WI38 (cell line): Measurements from ENCODE around the gene SFN.

Experiments used
- H3K4me3 ChIP-seq: 2 replicates; pipeline ENCODE4 v1.5.1; 2011; ENCODE audit warnings: low read depth, mild to moderate bottlenecking, control low read depth, low read length
- TF ChIP-seq, protein P1 (sequence below): IDR thresholded peaks from 2 replicates; pipeline ENCODE4 v1.5.1; 2012; ENCODE audit warnings: low read depth, mild to moderate bottlenecking, control low read depth, low read length

SFN gene

DNA sequence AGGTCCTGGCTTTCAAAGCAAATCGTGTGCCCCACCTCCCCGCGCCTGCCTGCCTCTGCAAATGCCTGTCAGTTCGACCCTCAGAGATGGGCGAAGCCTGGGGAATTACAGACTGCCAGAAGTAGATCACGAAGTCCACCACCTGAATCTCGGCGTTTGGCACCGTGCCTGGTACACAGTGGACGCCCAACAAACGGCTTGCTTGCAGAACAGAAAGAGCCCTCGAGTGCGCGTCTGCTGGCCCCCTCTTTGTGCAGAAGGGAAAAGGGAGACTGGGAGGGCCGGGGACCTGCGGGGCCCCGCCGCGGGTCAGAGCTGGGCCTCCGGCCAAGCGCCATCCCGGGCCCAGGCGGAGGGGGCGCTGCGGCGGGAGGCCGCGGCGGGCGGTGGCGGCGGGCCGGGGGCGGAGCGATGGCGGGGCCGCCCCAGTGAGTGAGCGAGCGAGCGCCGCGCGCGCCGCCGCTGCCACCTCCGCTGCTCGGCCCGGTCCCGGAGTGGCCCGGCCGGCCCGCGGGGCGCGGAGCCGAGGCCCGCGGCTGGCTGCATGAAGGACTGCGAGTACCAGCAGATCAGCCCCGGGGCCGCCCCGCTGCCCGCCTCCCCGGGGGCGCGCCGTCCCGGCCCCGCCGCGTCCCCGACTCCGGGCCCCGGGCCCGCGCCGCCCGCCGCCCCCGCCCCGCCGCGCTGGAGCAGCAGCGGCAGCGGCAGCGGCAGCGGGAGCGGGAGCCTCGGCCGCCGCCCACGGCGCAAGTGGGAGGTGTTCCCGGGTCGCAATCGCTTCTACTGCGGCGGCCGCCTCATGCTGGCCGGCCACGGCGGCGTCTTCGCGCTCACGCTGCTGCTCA is 36.5 kb upstream of the SFN start, which contains the start of gene ZDHHC18:
TSS of gene ZDHHC18 (plus strand) at position 428 of the 845 bp plus-strand sequence. CDS start at position 545, 117 bp downstream.
- peak within 1 kb of the TSS; percentile 72 for H3K4me3 ChIP-seq
- TF ChIP-seq, protein P1, sequence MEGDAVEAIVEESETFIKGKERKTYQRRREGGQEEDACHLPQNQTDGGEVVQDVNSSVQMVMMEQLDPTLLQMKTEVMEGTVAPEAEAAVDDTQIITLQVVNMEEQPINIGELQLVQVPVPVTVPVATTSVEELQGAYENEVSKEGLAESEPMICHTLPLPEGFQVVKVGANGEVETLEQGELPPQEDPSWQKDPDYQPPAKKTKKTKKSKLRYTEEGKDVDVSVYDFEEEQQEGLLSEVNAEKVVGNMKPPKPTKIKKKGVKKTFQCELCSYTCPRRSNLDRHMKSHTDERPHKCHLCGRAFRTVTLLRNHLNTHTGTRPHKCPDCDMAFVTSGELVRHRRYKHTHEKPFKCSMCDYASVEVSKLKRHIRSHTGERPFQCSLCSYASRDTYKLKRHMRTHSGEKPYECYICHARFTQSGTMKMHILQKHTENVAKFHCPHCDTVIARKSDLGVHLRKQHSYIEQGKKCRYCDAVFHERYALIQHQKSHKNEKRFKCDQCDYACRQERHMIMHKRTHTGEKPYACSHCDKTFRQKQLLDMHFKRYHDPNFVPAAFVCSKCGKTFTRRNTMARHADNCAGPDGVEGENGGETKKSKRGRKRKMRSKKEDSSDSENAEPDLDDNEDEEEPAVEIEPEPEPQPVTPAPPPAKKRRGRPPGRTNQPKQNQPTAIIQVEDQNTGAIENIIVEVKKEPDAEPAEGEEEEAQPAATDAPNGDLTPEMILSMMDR, result peak; percentile 30; the same call in 1 of the 2 replicates

DNA sequence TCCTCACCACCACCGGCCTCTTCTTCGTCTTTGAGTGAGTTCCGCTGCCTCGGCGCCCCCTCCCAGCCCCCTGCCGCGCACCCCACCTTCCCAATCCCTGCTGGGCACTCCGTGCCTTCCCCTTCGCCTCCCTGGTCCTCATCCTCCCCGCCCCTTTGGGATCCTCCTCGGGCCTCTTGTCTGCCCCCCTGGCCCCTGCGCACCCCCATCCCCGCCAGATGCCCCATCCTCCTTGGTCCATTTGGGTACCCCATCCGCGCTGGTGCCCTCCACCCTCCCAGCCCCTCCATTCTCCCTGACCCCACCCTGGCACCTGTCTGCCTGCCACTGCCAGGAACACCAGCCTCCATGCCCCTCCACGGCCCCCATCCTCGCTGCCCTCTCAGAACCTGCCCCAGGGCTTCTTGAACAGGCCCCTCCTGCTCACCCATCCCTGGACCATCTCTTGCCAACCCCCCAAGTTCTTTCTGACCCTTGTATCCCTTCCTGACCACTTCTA is 35.8 kb upstream of the SFN start:
- TF ChIP-seq, protein P1, result no peak
- H3K4me3 ChIP-seq, result peak overlapping the region; percentile 72

DNA sequence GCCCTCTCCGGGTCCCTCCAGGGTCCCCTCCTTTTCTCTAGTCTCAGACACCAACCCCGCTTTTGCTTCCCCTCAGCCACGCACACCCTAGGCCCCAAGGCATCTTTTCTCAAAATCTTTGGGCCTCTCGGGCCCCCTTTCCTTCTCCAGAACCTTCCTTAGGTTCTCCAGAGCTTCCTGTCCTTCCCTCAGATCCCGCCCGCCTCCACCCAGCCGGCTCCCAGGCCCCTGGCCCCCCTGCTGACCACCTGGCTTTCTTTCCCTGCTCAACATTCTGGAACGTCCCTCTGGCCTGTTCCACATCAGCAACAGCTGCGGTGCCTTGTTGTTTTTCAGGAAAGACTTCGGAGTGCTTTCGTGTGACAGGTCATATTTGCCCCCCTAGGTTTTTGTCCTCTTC is 35.3 kb upstream of the SFN start:
- TF ChIP-seq, protein P1, result no peak

DNA sequence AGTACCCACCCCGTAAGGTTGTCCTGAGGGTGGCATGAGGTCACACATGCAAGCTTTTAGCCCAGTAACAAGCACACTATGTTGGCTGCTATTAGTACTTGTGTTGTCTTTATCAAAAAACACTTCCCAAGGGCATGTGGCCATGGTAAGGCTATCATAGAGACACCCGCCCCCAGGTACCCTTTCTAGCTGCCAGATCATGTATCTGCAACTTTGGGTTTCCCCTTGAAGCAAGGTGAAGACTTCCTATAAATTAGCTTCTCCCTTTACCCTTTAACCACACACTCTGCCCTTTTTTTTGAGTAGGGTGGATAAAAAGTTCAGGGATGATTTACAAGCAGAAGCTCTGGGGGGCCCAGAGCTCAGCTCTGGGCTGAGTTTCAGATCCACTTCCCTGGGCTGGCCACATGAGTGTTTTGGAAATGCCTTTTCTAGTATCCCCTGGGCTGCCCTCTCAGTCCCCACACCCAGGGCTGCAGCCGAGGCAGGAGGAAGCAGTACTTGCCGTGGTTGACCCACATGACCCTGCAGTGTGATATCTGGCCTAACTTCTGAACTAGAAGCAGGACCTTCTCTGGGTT is 34.4 kb upstream of the SFN start:
- TF ChIP-seq, protein P1, result no peak
- H3K4me3 ChIP-seq, result no peak overlapping the region

More for the DNA sequence above, 35.3 kb upstream of the SFN start:
- peak overlapping the region; percentile 72 for H3K4me3 ChIP-seq

DNA sequence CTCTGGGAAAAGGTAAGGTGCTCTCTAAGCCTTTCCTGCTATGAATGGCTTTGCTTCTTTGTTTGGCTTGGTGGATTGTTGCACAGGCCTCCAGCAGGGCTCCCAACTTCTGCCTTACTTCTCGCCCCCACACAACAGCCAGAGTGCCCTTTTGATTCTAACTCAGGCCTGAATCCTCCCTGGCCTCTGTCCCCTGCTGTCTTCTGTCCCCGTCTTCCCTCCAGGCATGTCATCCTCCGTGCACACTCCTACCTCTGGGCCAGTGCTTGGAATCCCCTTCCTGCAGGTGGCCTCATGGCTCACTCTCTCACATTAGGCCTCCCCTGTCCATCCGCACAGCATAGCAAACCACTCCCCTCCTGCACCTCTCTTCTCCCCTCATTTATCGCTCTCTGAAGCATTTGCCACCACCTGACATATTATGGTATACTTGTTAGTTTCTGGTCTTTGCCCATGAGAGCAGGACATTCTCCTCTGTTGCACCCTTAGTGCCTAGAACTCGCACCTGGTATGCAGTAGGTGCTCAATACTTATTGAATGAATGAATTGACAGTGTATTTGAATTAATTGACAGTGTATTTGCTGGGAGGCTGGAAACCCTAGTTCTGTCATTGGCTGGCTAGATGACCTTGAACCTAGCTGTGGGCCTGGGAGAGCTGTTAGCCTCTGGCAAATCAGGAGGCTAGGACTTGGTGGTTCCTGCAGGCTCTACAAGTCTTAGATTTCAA is 33.6 kb upstream of the SFN start:
- no peak overlapping the region for H3K4me3 ChIP-seq
- TF ChIP-seq, protein P1, result no peak

DNA sequence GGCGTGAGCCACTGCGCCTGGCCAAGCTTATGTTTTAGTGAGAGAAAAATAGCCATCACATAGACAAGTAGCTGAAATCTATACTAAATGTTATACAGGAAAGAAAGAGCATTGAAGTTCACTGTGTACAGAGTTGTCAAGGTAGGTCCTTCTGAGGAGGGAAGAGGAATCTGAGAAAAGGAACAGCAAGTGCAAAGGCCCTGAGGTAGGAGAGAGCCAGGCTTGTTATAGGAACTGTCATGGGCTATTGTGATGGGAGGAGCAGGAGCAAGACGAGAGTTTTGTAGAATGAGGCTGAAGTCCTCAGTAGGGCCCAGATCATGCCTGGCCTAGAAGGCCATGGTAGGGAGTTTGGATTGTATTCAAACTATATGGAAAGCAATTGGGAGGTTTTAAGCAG is 31.9 kb upstream of the SFN start:
- no peak overlapping the region for H3K4me3 ChIP-seq
- TF ChIP-seq, protein P1, result no peak
